K562 (cell line): ENCODE measurements around the gene WDR76. TPM values are rescaled to one million over a fixed set of nuclear protein-coding genes. Genes with fewer than 3 reads are reported as not detected.
A peak's percentile ranks its signal among the peaks of the same experiment; 100 is the strongest.

Experiments used
- ATAC-seq: fragments of 200-7000 bp; cut with Tn5 transposase; 3 replicates; pipeline ENCODE4 v1.9.1; 2020; ENCODE audit warnings: moderate library complexity
- BruUV-seq: library from RNA; stranded (reverse); fragments of 400-500 nt; replicated peaks from 2 replicates; lab custom pipeline; 2021; lab: Mats Ljungman, UMichigan
- CTCF ChIA-PET: fragments of 300-600 bp; formaldehyde crosslinking; extraction: SDS; loops from one replicate; lab custom pipeline; 2021; ENCODE audit warnings: low intra/inter-chr PET ratio; lab: Yijun Ruan, JAX
- POLR2A ChIA-PET: fragments of 300-600, 350-650 bp; sonication (Branson Sonifier 250); formaldehyde crosslinking; extraction: SDS; loops from one replicate; lab custom pipeline; 2021; ENCODE audit warnings: antibody characterized with exemption, inconsistent platforms; lab: Yijun Ruan, JAX
- DNase-seq, 4 experiments: peaks; one replicate each; pipeline versions ENCODE4 v3.0.0 to v3.0.0-alpha.2; 2011 to 2018; ENCODE audit warnings: low spot score in 3 of 4, mixed read lengths in 3 of 4; ENCODE audit errors: extremely low read depth in 1 of 4
- FAIRE-seq: peaks from 2 replicates; lab custom pipeline; 2011; peaks lifted over from hg19 to GRCh38; lab: Jason Lieb, UNC
- H2AFZ ChIP-seq: 2 replicates; pipeline ENCODE4 v1.6.0; 2011; ENCODE audit warnings: low read depth, low read length, control low read depth, inconsistent platforms
- H3K27ac ChIP-seq: fragments of 200-600 bp; 3 replicates; pipeline ENCODE4 v1.8.0; 2011; ENCODE audit warnings: low read depth, mild to moderate bottlenecking, control low read depth, inconsistent platforms, low read length, moderate library complexity, mixed read lengths; ENCODE audit errors: extremely low read depth
- H3K27me3 ChIP-seq, 2 experiments: fragments of 300-600 bp in 1 of 2; 2 replicates in 1 of 2; 3 replicates in 1 of 2; pipeline versions ENCODE4 v1.6.0 to v1.8.0; 2011; ENCODE audit warnings: inconsistent platforms in 2 of 2, low read length in 2 of 2, mild to moderate bottlenecking in 1 of 2, mixed read lengths in 1 of 2, moderate library complexity in 1 of 2; ENCODE audit not compliant: control insufficient read depth in 2 of 2, insufficient read depth in 2 of 2
- H3K36me3 ChIP-seq: fragments of 300-600 bp; 3 replicates; pipeline ENCODE4 v1.8.0; 2011; ENCODE audit warnings: mild to moderate bottlenecking, low read length, inconsistent platforms; ENCODE audit not compliant: control insufficient read depth, insufficient read depth
- H3K4me1 ChIP-seq, 2 experiments: fragments of 200-600 bp in 1 of 2; replicated peaks in 1 of 2; 2 replicates in 1 of 2; 3 replicates in 1 of 2; pipeline versions ENCODE4 v1.5.1 to v1.8.0; 2011; ENCODE audit warnings: inconsistent platforms in 2 of 2, low read length in 2 of 2, mild to moderate bottlenecking in 1 of 2, mixed read lengths in 1 of 2, moderate library complexity in 1 of 2; ENCODE audit not compliant: control insufficient read depth in 2 of 2, insufficient read depth in 2 of 2
- H3K4me2 ChIP-seq: 2 replicates; pipeline ENCODE4 v1.6.1; 2011; ENCODE audit warnings: low read length, control low read depth, inconsistent platforms, mixed read lengths; ENCODE audit not compliant: insufficient read depth
- H3K4me3 ChIP-seq: fragments of 200-600 bp; sonication (generic), shearing (Covaris generic); 2 replicates; pipeline ENCODE4 v1.5.1; 2016; ENCODE audit warnings: control low read depth, inconsistent platforms
- H3K79me2 ChIP-seq: fragments of 200-600 bp; 3 replicates; pipeline ENCODE4 v1.8.0; 2011; ENCODE audit warnings: low read length, inconsistent platforms; ENCODE audit not compliant: control insufficient read depth, insufficient read depth
- H3K9ac ChIP-seq, 2 experiments: 2 replicates each; pipeline versions ENCODE4 v1.6.0 to v1.6.1; 2011; ENCODE audit warnings: low read depth in 2 of 2, low read length in 2 of 2, control low read depth in 1 of 2, inconsistent platforms in 1 of 2, mild to moderate bottlenecking in 1 of 2, mixed read lengths in 1 of 2; ENCODE audit not compliant: insufficient read depth in 1 of 2
- H3K9me1 ChIP-seq: one replicate; pipeline ENCODE4 v1.6.0; 2011; ENCODE audit warnings: inconsistent platforms, mild to moderate bottlenecking, low read length, moderate library complexity; ENCODE audit not compliant: control insufficient read depth, insufficient read depth
- H3K9me3 ChIP-seq: replicated peaks from 2 replicates; pipeline ENCODE4 v1.5.1; 2011; ENCODE audit warnings: low read depth, low read length, inconsistent platforms; ENCODE audit not compliant: control insufficient read depth, insufficient read depth
- H4K20me1 ChIP-seq: replicated peaks from 2 replicates; pipeline ENCODE4 v1.6.1; 2011; ENCODE audit warnings: low read length, inconsistent platforms, mixed read lengths; ENCODE audit not compliant: control insufficient read depth, insufficient read depth
- ARID1B ChIP-seq: fragments of 450-650 bp; IDR thresholded peaks from 2 replicates; pipeline ENCODE4 v1.6.1; 2016; ENCODE audit warnings: antibody characterized with exemption, mild to moderate bottlenecking, inconsistent platforms
- CAMTA2 ChIP-seq: fragments of 250-450 bp; sonication (Bioruptor Pico); conservative IDR thresholded peaks from 2 replicates; pipeline ENCODE4 v1.5.1; 2022
- CEBPB ChIP-seq: fragments of 450-650 bp; IDR thresholded peaks from 2 replicates; pipeline ENCODE4 v1.6.1; 2016; ENCODE audit warnings: missing genetic modification characterization, missing compliant biosample characterization
- E2F4 ChIP-seq: sonication (generic); formaldehyde crosslinking; IDR thresholded peaks from 2 replicates; pipeline ENCODE4 v1.8.0; 2022; ENCODE audit warnings: mild to moderate bottlenecking, low read depth, missing genetic modification reagents
- POLR2AphosphoS5 ChIP-seq: IDR thresholded peaks from 2 replicates; pipeline ENCODE4 v1.6.1; 2011; ENCODE audit warnings: mild to moderate bottlenecking, low read depth, low read length, moderate library complexity; ENCODE audit not compliant: control insufficient read depth, insufficient read depth
- POLR2G ChIP-seq: fragments of 200-400 bp; formaldehyde crosslinking; IDR thresholded peaks from 2 replicates; pipeline ENCODE4 v1.6.1; 2017; ENCODE audit warnings: low read depth, mild to moderate bottlenecking, antibody characterized with exemption, low read length, moderate library complexity
- RBFOX2 ChIP-seq: fragments of 200-400 bp; formaldehyde crosslinking; IDR thresholded peaks from 2 replicates; pipeline ENCODE4 v1.6.1; 2017; ENCODE audit warnings: low read depth, mild to moderate bottlenecking, low read length, moderate library complexity
- RFX5 ChIP-seq: IDR thresholded peaks from 2 replicates; pipeline ENCODE4 v1.6.1; 2011; ENCODE audit warnings: low read depth, mild to moderate bottlenecking, improper control_type of control experiment, low read length
- ZNF184 ChIP-seq: sonication (generic); formaldehyde crosslinking; IDR thresholded peaks from 2 replicates; pipeline ENCODE4 v1.5.0; 2020; ENCODE audit warnings: missing genetic modification reagents
- ZNF695 ChIP-seq: fragments of 450-650 bp; formaldehyde crosslinking; IDR thresholded peaks from 2 replicates; pipeline ENCODE4 v1.4.0; 2020; ENCODE audit warnings: mild to moderate bottlenecking, moderate library complexity
- WGBS: fragments of 100-300 bp; shearing (Covaris generic); methylation state at CpG from one replicate; pipeline ENCODE4 v1.1.6; 2016; ENCODE audit warnings: low coverage, mixed read lengths; ENCODE audit not compliant: insufficient coverage; ENCODE audit errors: missing lambda C conversion rate; 5-methylcytosine and 5-hydroxymethylcytosine counted together
- in situ Hi-C: fragments of 300-500 bp; cut with MboI; formaldehyde crosslinking; loops from 4 replicates; pipeline ENCODE4 v1.15.0; 2018; ENCODE audit warnings: inconsistent platforms, mixed read lengths
- intact Hi-C: fragments of 100-400 bp; cut with micrococcal nuclease; formaldehyde crosslinking; loops from 2 replicates; pipeline ENCODE4 v1.14.2; 2022
- polyA plus RNA-seq, 8 experiments: library from polyadenylated mRNA; depleted of rRNA in 4 of 8; stranded (reverse) in 5 of 8; unstranded in 3 of 8; fragments of >200 nt; fragmentation: Nextera tagmentation in 2 of 8; fragmentation: Illumina TruSeq in 1 of 8; extraction: Ambion mirVana in 2 of 8; extraction: Trizol in 1 of 8; gene quantifications; 2 replicates each; pipeline versions ENCODE4 v1.2.1 to v1.2.3, GENCODE V29; 2011 to 2014; ENCODE audit warnings: inconsistent platforms in 1 of 8, missing spikeins in 1 of 8
- total RNA-seq, 7 experiments: library from RNA; depleted of rRNA in 6 of 7; stranded (reverse); fragments of >200 nt in 6 of 7; fragmentation: Illumina TruSeq in 2 of 7; extraction: Trizol in 2 of 7; gene quantifications; 2 replicates each; pipeline versions ENCODE4 v1.2.1 to v1.2.3, GENCODE V29; 2011 to 2021; ENCODE audit warnings: low replicate concordance in 1 of 7
- TF ChIP-seq, protein P1 (sequence below): sonication (generic); IDR thresholded peaks from 2 replicates; pipeline ENCODE4 v1.6.1; 2016
- TF ChIP-seq, protein P2 (sequence below): sonication (generic); formaldehyde crosslinking; IDR thresholded peaks from 2 replicates; pipeline ENCODE4 v1.8.0; 2022; ENCODE audit warnings: mild to moderate bottlenecking, missing genetic modification reagents

Gene WDR76
- total and polyA plus RNA-seq, 9 of the 15 experiments (the other 6 are each of a cell fraction or from before 2014, with no cell fraction given) = 9.8 to 69.5 (median 44.4) TPM

GRCh38 chr15:43795997-43796396, 30.8 kb upstream of the WDR76 start:
- intact Hi-C loops = no loop called here
- Histone ChIP-seq H3K36me3 (peaks cover 66% of the 10 kb centered on the region), H3K27me3 (no peaks in the 10 kb centered on the region), H3K4me2 (no peak overlapping the region), H4K20me1 (peaks cover 17% of the 10 kb centered on the region; the same call in 1 of the 2 replicates), H3K4me3 (no peak overlapping the region)
- CTCF ChIA-PET = no interaction called here
- FAIRE-seq = no peak
- TF ChIP-seq ZNF184 (CRISPR knock-in tag) = no peak
- TF ChIP-seq ARID1B = no peak
- no peak for TF ChIP-seq ZNF695 (CRISPR knock-in tag)
- TF ChIP-seq RBFOX2 = 0 out of 2 replicates have a peak, but pooled peaks have one; percentile 15
- 0 out of 2 replicates have a peak, but pooled peaks have one; percentile 32 for TF ChIP-seq POLR2G
- TF ChIP-seq, all 486 proteins: peak for 2
- H3K9me3 ChIP-seq = no peaks in the 10 kb centered on the region
- POLR2A ChIA-PET = interaction anchor here (0.7 to 4.5 kb wide), 7 partner anchors 8 to 35 kb away, joined by 3 to 26 read pairs (median 5); partner anchors contain the start of gene MFAP1
- ATAC-seq = no peak
- no peak overlapping the region for H3K9ac ChIP-seq
- BruUV-seq = no TSS peak
- no peak for DNase-seq
- H3K9me1 ChIP-seq = peaks cover 17% of the 10 kb centered on the region
- no peak overlapping the region for H3K27ac ChIP-seq
- peaks cover 44 to 48% of the 10 kb centered on the region in 2 experiments for H3K4me1 ChIP-seq
- no peak overlapping the region for H2AFZ ChIP-seq
- H3K79me2 ChIP-seq = peaks cover 42% of the 10 kb centered on the region
- in situ Hi-C loops = no loop called here

- in situ Hi-C loops = no loop called here
- Histone ChIP-seq H2AFZ (no peak overlapping the region), H3K79me2 (peaks cover 48% of the 10 kb centered on the region), H3K9me1 (peaks cover 17% of the 10 kb centered on the region), H3K4me3 (no peak overlapping the region), H3K9ac (no peak overlapping the region), H3K27me3 (no peaks in the 10 kb centered on the region), H3K27ac (no peak overlapping the region), H3K36me3 (peaks cover 72% of the 10 kb centered on the region), H3K4me2 (no peak overlapping the region), H3K4me1 (peaks cover 39 to 45% of the 10 kb centered on the region in 2 experiments), H4K20me1 (peaks cover 17% of the 10 kb centered on the region; the same call in 1 of the 2 replicates), H3K9me3 (no peaks in the 10 kb centered on the region)
- BruUV-seq = no TSS peak
- CTCF ChIA-PET = interaction anchor here (0.6 kb wide), 1 partner anchor 9 kb away, joined by 3 read pairs; no protein-coding TSS in a partner anchor
- WGBS = 62% methylated on average over 3 of the region's 3 CpGs
- POLR2A ChIA-PET = interaction anchor here (1.5 to 4.5 kb wide), 7 partner anchors 8 to 27 kb away, joined by 3 to 26 read pairs (median 10); partner anchors contain the start of gene MFAP1
- ATAC-seq (no peak), DNase-seq (no peak), FAIRE-seq (no peak)
- intact Hi-C loops = no loop called here
- TF ChIP-seq CEBPB (tag) = no peak
- TF ChIP-seq, protein P1, sequence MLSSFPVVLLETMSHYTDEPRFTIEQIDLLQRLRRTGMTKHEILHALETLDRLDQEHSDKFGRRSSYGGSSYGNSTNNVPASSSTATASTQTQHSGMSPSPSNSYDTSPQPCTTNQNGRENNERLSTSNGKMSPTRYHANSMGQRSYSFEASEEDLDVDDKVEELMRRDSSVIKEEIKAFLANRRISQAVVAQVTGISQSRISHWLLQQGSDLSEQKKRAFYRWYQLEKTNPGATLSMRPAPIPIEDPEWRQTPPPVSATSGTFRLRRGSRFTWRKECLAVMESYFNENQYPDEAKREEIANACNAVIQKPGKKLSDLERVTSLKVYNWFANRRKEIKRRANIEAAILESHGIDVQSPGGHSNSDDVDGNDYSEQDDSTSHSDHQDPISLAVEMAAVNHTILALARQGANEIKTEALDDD = no peak
- TF ChIP-seq POLR2AphosphoS5 = 0 out of 2 replicates have a peak, but pooled peaks have one; percentile 20
- no peak for TF ChIP-seq CAMTA2
- peak; percentile 57; the same call in 1 of the 2 replicates for TF ChIP-seq E2F4 (CRISPR knock-in tag)
- no peak for TF ChIP-seq RFX5
- TF ChIP-seq, protein P2, sequence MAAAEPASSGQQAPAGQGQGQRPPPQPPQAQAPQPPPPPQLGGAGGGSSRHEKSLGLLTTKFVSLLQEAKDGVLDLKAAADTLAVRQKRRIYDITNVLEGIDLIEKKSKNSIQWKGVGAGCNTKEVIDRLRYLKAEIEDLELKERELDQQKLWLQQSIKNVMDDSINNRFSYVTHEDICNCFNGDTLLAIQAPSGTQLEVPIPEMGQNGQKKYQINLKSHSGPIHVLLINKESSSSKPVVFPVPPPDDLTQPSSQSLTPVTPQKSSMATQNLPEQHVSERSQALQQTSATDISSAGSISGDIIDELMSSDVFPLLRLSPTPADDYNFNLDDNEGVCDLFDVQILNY (CRISPR knock-in tag) = no peak
Observed at GRCh38 chr15:43796566-43796965, 30.2 kb upstream of the WDR76 start.
